GM19025 (cell line): ENCODE results near the gene PSMA8.
"Not testable (repeated sequence)": the region's sequence is repeated elsewhere in the genome, so short reads cannot be mapped to it uniquely, and the experiment has no call there.

Experiments used
- ATAC-seq: cut with Tn5 transposase; IDR thresholded peaks from one replicate; pipeline ENCODE4 v1.9.1; 2021; ENCODE audit warnings: mild to moderate bottlenecking, low read depth, moderate library complexity; ENCODE audit not compliant: unreplicated experiment

Gene PSMA8

GRCh38 chr18:26228562-26229260, 95.0 kb downstream of the PSMA8 start:
- no peak for ATAC-seq

- ATAC-seq = no peak
These were observed 96.8 kb downstream of the PSMA8 start for GRCh38 chr18:26230497-26230896.

GRCh38 chr18:26233208-26233607, 99.5 kb downstream of the PSMA8 start:
- ATAC-seq = no peak

- ATAC-seq = not testable (repeated sequence)
These were observed 103.7 kb downstream of the PSMA8 start for GRCh38 chr18:26237363-26237762.

DNA sequence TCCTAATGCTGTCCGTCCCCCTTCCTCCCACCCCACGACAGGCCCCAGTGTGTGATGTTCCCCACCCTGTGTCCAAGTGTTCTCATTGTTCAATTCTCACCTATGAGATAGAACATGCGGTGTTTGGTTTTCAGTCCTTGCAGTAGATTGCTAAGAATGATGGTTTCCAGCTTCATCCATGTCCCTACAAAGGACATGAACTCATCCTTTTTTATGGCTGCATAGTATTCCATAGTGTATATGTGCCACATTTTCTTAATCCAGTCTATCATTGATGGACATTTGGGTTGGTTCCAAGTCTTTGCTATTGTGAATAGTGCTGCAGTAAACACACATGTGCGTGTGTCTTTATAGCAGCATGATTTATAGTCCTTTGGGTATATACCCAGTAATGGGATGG, 105.0 kb downstream of the PSMA8 start:
- ATAC-seq = not testable (repeated sequence)

DNA sequence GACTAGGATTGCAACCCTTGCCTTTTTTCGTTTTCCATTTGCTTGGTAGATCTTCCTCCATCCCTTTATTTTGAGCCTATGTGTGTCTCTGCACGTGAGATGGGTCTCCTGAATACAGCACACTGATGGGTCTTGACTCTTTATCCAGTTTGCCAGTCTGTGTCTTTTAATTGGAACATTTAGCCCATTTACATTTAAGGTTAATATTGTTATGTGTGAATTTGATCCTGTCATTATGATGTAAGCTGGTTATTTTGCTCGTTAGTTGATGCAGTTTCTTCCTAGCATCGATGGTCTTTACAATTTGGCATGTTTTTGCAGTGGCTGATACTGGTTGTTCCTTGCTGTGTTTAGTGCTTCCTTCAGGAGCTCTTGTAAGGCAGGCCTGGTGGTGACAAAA, 108.7 kb downstream of the PSMA8 start:
- not testable (repeated sequence) for ATAC-seq
